Measurements from ENCODE around the gene GPA33.

Gene GPA33

DNA sequence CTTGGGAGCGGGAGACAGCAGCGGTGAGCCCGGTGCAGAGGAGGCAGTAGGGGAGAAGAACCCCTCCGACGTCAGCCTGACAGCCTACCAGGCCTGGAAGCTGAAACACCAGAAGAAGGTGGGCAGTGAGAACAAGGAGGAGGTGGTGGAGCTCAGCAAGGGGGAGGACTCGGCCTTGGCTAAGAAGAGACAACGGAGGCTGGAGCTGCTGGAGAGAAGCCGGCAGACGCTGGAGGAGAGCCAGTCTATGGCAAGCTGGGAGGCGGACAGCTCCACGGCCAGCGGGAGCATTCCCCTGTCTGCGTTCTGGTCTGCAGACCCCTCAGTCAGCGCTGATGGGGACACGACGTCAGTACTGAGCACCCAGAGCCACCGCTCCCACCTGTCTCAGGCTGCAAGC lies 36.6 kb upstream of the GPA33 start:
- in situ Hi-C loops (cut with MboI; ENCODE audit: low sequenced_read_pairs, unreplicated experiment), result loop anchor here (10.0 kb wide), 1 partner anchor 62 kb away; no protein-coding TSS in a partner anchor
- no peak for DNase-seq (ENCODE audit: low spot score)
- TF ChIP-seq, protein P1, sequence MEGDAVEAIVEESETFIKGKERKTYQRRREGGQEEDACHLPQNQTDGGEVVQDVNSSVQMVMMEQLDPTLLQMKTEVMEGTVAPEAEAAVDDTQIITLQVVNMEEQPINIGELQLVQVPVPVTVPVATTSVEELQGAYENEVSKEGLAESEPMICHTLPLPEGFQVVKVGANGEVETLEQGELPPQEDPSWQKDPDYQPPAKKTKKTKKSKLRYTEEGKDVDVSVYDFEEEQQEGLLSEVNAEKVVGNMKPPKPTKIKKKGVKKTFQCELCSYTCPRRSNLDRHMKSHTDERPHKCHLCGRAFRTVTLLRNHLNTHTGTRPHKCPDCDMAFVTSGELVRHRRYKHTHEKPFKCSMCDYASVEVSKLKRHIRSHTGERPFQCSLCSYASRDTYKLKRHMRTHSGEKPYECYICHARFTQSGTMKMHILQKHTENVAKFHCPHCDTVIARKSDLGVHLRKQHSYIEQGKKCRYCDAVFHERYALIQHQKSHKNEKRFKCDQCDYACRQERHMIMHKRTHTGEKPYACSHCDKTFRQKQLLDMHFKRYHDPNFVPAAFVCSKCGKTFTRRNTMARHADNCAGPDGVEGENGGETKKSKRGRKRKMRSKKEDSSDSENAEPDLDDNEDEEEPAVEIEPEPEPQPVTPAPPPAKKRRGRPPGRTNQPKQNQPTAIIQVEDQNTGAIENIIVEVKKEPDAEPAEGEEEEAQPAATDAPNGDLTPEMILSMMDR (IDR thresholded peaks at IDR 0.05; ENCODE audit: borderline replicate concordance, control extremely low read depth, extremely low read depth, insufficient read depth, missing control alignments), result no peak

DNA sequence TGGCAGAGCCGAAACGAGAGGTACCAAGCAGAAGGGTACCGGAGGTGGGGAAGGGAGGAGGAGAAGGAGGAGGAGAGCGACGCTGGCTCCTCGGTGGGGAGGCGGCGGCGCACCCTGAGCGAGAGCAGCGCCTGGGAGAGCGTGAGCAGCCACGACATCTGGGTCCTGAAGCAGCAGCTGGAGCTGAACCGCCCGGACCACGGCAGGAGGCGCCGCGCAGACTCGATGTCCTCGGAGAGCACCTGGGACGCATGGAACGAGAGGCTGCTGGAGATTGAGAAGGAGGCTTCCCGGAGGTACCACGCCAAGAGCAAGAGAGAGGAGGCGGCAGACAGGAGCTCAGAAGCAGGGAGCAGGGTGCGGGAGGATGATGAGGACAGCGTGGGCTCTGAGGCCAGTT lies 36.1 kb upstream of the GPA33 start:
- TF ChIP-seq, protein P1 (IDR thresholded peaks at IDR 0.05; ENCODE audit: borderline replicate concordance, control extremely low read depth, extremely low read depth, insufficient read depth, missing control alignments), result no peak
- in situ Hi-C loops (cut with MboI; ENCODE audit: low sequenced_read_pairs, unreplicated experiment), result loop anchor here (10.0 kb wide), 1 partner anchor 62 kb away; no protein-coding TSS in a partner anchor
- no peak for DNase-seq (ENCODE audit: low spot score)

DNA sequence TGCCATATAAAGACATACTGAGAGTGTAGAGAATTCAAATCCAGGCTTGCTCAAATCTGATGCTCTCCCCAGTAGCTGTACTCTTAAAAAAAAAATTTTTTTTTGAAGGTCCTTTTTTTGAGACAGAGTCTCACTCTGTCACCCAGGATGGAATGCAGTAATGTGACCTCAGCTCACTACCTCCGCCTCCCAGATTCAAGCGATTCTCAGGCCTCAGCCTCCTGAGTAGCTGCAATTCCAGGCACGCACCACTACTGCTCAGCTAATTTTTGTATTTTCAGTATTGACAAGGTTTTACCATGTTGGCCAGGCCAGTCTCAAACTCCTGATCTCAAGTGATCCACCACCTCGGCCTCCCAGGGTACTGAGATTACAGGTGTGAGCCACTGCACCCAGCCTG lies 32.4 kb upstream of the GPA33 start:
- DNase-seq (ENCODE audit: low spot score), result no peak
- TF ChIP-seq, protein P1 (IDR thresholded peaks at IDR 0.05; ENCODE audit: borderline replicate concordance, control extremely low read depth, extremely low read depth, insufficient read depth, missing control alignments), result no peak
- in situ Hi-C loops (cut with MboI; ENCODE audit: low sequenced_read_pairs, unreplicated experiment), result loop anchor here (10.0 kb wide), 1 partner anchor 58 kb away; no protein-coding TSS in a partner anchor

DNA sequence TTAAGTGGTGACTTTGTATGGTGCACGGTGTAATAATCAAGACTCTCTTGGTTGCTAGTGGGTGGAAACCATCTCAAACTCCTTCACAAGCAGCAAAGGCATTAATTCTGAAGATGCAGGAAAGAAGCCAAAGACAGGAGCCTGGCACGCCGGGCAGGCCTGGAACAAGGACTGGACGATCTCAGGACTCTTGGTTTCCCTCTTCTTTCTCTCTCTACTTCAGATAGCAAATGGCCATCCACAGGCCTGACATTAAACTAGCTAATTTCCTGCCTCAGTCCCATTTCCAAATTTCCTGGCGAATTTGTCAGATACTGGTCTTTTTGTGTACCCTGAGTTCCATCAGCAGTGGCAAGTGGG lies 31.9 kb upstream of the GPA33 start:
- in situ Hi-C loops (cut with MboI; ENCODE audit: low sequenced_read_pairs, unreplicated experiment), result loop anchor here (10.0 kb wide), 1 partner anchor 57 kb away; no protein-coding TSS in a partner anchor
- no peak for DNase-seq (ENCODE audit: low spot score)
- TF ChIP-seq, protein P1 (IDR thresholded peaks at IDR 0.05; ENCODE audit: borderline replicate concordance, control extremely low read depth, extremely low read depth, insufficient read depth, missing control alignments), result no peak

DNA sequence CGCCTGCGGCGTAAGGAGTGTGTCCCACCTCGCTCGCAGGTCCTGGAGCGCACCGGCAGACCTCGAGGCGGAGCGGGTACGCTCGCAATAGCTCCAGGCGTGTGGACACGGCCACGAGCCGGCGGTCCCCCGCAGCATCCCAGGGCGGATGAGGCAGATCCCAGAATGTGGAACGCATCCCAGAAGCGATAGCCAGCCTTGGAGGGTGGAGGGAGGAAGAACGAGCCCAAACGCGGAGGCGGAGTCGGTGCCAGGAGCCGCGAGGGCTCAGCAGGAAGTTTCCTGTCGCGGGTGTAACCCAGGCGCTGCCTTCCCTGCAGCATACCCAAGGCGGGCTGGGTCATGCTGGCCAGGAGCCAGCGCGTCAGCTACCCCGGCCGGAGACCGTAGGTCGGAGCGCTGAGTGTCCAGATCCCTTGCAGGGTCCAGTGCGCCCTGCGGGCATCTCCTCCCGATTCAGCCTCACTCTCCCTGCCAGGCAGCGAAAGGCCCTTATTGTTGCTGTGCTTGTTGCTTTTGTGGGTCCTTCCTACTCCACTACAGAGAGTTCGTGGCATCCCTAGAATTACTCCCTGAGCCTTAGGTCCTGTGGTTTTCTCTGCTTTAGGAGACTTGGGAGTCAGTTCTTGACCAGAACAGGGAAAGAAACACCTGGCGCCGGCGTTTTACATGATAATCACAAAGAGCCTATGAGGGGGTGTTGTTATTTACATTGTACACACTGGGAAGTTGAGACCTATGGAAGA lies 31.4 kb upstream of the GPA33 start:
- TF ChIP-seq, protein P1 (IDR thresholded peaks at IDR 0.05; ENCODE audit: borderline replicate concordance, control extremely low read depth, extremely low read depth, insufficient read depth, missing control alignments), result no peak
- no peak for DNase-seq (ENCODE audit: low spot score)
- in situ Hi-C loops (cut with MboI; ENCODE audit: low sequenced_read_pairs, unreplicated experiment), result loop anchor here (10.0 kb wide), 1 partner anchor 57 kb away; no protein-coding TSS in a partner anchor

DNA sequence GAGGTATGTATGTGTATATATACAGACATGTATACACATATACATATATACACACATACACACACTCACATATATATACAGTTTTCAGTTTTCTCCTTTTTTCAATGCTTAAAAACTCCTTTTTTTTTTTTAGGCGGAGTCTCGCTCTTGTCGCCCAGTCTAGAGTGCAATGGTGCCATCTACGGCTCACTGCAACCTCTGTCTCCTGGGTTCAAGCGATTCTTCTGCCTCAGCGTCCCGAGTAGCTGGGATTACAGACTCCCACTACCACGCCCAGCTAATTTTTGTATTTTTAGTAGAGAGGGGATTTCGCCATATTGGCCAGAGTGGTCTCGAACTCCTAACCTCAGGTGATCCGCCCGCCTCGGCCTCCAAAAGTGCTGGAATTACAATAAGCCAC lies 30.7 kb upstream of the GPA33 start:
- no peak for DNase-seq (ENCODE audit: low spot score)
- TF ChIP-seq, protein P1 (IDR thresholded peaks at IDR 0.05; ENCODE audit: borderline replicate concordance, control extremely low read depth, extremely low read depth, insufficient read depth, missing control alignments), result no peak
- in situ Hi-C loops (cut with MboI; ENCODE audit: low sequenced_read_pairs, unreplicated experiment), result loop anchor here (10.0 kb wide), 1 partner anchor 56 kb away; no protein-coding TSS in a partner anchor

All from GM13976 (cell line).